ENCODE measurements around the gene KLHL3.
"Not testable (repeated sequence)": the region's sequence is repeated elsewhere in the genome, so short reads cannot be mapped to it uniquely, and the experiment has no call there.

The KLHL3 gene

DNA sequence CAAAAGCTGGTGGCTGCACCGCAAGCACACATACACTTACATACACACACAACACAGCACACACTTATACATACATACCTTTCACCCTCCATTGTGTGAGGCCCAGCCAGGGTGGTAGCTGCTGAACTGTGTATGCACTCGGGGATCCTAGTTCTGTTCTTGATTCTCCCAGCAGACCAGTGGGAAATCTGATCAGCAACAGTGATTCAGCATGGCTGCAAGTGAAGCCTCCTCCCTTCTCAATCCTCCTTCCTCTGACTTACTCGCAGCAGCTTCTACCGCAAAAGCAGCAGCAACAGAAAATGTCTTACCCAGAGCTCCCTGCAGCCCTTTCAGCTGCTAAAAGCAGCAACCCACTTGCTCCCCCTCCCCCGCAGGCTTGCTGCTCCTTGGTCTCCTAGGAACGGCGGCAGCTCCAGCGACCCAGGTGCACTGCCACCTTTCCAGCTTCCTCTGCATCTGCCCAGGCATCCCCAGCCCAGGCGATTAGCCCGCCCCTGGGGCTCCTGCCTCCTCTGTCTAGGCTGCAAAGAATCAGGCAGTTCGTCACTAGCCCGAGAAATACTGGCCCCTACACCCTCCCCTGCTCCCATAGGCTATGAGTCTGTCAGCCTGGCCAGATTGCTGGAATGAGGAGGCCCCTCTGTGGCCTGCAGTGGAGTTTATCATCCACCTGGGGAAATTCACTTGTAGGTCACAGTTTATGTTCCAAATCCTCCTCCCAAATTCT is at the start of gene KLHL3:
TSS of gene KLHL3 (minus strand) at position 535 of the 730 bp plus-strand sequence. CDS start at position 92, 443 bp downstream.
- DNase-seq = peak; percentile 54

GRCh38 chr5:137782984-137783536 is 47.2 kb upstream of the KLHL3 start:
- DNase-seq = no peak

GRCh38 chr5:137782055-137782454 is 46.2 kb upstream of the KLHL3 start:
- no peak for DNase-seq

DNA sequence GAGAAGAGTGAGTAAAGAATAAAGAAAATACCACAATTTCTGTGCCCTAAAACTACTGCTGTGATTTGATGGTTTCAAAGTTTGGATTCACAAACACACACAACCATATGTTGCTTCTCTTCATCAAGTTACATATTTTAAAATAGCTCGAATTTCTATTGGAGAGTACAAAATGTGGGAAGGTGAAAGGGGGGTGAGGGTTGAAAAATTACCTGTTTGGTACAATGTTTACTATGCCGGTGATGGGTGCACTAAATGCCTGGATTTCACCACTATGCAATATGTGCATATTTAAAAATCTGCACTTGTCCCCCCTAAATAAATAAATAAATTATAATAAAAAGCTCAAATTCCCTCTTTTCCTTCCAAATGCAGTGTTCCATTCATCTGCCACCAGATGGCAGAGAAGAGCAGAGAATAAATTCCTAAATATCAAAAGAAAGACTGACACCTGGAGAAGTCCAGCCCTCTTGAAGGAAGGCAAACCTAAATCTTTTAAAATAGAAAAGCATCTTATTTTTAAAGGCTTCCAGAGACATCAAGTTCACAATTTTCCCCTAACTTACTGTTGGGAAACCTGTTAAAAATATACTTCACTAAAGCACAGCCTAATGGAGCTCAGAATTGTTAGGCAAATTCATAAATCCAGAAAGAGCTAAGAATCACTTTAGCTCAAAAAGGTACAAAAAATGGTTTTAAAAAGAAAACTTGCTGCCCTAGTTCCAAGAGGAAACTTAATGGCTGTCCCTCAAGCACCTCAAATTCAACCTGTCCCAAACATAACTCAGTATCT is 43.1 kb upstream of the KLHL3 start:
- no peak for DNase-seq

DNA sequence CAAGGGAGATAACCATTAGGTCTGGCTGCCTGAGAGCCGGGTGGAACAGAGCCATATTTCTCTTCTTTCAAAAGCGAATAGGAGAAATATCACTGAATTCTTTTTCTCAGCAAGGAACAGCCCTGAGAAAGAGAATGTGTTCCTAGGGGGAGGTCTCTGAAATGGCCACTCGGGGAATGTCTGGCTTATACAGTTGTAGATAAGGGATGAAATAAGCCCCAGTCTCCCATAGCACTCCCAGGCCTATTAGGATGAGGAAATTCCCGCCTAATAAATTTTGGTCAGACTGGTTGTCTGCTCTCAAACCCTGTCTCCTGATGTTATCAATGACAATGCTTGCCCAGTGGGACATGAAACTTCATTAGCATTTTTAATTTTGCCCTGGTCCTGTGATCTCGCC is 32.0 kb upstream of the KLHL3 start:
- DNase-seq = not testable (repeated sequence)

DNA sequence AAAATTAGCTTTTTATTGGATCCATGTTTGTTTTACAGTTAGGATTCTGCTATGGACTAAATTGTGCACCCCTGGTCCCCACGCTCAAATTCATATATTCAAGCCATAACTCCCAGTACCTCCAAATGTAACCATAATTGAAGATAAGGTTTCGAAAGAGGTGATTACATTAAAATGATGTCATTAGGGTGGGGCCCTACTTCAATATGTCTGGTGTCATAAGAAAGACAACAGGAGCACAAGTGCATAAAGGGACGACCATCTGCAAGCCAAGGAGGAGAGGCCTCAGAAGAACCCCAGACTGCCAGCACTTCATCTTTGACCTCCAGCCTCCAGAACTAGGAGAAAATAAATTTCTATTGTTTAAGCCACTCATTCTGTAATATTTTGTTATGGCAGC is 25.7 kb upstream of the KLHL3 start:
- no peak for DNase-seq

- DNase-seq = no peak
These were observed 25.0 kb upstream of the KLHL3 start for GRCh38 chr5:137760719-137761516.

DNA sequence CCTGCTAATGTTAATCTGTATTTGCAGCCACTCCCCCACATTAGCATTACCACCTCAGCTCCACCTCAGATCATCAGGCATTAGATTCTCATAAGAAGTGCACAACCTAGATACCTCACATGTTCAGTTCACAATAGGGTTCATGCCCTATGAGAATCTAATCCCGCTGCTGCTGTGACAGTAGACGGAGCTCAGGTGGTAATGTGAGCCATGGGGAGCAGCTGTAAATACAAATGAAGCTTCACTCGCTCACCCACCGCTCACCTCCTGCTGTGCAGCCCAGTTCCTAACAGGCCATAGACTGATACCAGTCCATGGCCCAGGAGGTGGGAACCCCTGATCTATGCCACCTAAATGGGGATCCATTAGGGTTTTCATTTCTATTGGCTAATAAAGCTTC is 24.4 kb upstream of the KLHL3 start:
- DNase-seq = no peak

DNA sequence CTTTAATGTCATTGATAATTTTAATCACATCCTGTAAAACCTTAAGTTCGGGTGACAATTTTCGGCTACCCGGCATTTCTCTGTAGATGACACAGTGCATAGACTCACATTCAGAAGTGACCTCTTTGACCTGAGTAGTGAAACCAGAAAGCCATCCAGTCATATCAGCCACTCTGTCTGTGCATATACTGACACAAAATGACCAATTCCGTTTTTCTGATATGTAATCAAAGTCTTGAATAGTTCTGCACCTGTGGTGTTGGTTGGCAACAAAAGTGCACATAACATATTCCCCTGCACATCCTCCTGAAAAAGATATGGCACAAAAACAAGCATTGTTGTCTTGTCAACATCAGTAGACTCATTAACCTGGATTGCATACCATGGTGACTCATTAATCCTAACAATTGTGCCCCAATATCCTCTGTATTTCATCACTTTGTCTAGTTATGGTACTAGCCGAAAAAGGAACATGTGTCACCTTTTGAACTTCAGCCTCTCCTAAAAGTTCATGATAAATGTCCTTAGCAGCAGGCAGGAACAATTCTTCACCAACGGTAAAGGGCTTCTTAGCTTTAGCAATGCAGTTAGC is 22.9 kb upstream of the KLHL3 start:
- no peak for DNase-seq

DNA sequence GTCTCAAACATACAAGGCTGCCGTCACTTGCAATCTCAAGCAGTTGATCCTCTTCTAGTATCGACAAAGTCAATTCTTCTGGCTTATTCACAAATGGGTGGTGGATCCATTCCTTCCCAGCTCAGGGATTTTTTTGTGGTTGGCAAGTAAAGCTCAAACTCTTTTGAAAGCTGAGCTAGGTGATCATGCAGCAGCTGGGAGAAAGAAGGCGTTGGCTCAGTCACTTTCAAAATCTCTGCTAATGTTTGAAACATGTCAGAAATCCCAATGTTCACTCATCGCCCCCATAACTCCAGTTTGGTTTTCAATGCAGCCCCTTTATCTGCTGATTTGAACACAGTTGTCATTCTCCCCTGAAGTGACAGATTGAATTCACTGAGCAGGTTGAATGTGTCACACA is 22.2 kb upstream of the KLHL3 start:
- no peak for DNase-seq

GRCh38 chr5:137757634-137758033 is 21.7 kb upstream of the KLHL3 start:
- no peak for DNase-seq

GRCh38 chr5:137754961-137755762 is 19.3 kb upstream of the KLHL3 start:
- peak; percentile 6 for DNase-seq

- DNase-seq = peak; percentile 98
These were observed 18.5 kb upstream of the KLHL3 start, which contains the start of gene HNRNPA0 for GRCh38 chr5:137754188-137754960. Gene HNRNPA0, minus strand, starts transcription at chr5:137754363. Its CDS starts 297 bp downstream, at chr5:137754066.

DNA sequence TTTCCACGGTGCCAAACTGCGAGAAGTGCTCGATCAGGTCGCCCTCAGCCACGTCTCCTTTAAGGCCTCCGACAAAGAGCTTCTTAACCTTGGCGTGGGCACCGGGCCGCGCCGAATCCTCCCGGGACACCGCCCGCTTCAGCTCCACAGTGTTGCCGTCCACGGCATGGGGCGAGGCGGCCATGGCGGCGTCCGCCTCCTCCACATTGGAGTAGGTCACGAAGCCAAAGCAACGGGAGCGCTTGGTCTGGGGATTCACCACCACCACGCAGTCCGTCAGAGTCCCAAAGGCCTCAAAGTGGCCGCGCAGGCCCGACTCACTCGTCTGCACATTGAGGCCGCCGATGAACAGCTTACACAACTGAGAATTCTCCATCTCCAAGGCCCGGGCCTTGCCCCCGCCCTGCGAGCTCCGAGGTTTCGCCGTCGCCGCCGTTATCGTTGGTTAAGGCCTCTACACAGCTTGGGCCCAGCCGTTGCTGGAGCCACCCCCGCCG is 17.9 kb upstream of the KLHL3 start:
- DNase-seq = no peak

DNA sequence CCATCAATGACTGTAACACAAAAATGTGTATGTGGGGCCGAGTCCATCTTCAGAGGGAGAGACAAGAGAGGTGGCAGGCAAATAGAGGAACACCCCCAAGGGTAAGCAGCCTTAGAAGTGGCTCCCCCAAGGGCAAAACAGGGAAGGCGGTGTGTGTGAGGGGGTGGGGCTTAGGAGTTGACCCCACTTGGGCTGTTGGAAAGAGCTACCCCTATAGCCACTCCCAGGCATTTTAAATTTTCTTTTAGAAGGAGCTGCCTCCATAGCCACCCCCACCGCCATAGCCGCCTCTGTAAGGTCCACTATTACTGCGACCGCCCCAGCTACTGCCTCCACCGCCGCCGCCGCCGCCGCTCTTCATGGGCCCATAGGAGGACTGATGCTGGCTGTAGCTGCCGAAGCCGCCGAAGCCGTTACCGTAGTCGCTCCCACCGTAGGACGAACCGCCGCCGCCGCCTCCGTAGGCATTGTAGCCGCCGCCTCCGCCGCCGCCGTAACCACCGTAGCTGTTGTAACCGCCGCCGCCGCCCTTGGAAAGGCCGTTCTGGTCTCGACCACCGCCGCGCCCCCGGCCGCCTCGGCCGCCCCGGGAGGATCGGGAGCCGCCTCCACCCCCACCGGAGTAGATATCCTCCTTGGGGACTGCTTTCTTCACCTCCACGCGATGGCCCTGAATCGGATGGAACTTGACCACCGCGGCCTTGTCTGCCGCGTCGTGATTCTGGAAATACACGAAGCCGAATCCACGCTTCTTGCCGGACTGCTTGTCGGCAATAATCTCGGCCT is 17.2 kb upstream of the KLHL3 start:
- peak; percentile 58 for DNase-seq

- DNase-seq = peak; percentile 15
These were observed 16.1 kb upstream of the KLHL3 start for GRCh38 chr5:137751869-137752491.

DNA sequence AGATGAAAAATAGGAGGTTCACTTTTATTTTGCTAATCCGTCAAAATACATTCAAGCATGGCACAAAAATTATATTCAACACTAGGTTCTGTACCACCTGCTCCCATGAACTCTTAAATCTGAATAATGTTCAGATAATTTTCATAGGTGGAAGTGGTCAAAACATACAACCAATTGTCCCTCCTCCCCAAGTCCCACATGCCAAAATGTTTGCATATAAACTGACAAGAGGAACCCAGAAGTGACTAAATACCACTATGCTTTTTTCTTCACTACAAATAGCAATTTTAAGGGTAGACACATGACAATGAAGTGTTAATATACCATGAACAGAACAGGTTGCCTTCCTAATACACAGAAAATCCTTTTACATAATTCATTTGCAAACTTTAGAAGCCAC is 14.5 kb upstream of the KLHL3 start:
- no peak for DNase-seq

DNA sequence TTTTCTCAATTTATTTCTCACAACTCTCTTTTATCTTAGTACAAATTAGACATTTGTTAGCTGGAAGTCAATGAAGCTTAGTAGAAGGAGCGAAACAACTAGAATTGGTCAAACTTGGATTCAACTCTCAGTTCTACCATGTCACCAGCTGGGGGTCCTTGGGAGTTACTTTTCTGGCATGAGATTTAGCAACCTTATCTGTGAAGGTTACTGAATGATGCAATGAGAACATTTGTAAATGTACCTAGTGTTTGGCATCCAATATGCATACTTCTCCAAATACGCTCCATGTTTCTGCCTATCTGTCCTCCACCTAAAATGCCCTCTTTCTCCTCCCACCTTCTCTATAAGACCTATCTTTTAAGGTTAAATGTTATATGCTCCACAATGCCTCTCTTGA is 12.0 kb upstream of the KLHL3 start:
- no peak for DNase-seq

DNA sequence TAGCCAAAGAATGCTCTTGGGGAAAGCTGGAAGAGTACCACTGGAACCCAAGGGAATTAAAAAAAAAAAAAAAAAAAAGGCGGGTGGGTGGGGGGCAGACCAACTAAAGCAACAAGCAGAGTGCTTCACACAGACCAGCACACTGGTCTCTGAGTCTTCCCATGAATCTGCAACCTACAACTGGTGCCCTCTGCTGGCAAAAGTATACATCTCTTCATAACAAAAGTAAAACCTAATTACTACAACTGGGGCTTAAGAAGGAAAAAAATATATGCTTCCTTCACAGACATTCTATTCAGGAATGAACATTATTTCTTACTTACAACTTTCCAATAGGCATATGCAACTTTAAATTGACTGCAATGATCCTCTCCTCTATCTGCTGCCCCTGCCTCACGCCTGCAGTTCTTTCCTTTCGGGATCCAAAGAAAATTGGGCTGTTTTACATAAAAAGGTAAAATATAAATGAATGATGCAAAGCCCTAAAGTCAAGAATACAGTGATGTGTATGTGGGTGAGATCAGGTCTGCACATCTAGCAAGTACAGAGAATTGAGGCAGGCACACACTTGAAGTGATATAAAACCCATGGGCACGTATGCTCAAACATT is 7.2 kb upstream of the KLHL3 start:
- peak; percentile 67 for DNase-seq

All from stimulated activated CD4-positive, alpha-beta T cell treated with anti-CD3 and anti-CD28 coated beads, Interleukin-15, amount 100 ng/mL, for 24 hours (primary cell).